Stimulated activated naive CD8-positive, alpha-beta T cell treated with anti-CD3 and anti-CD28 coated beads, Interleukin-15, Interleukin-2, amounts not matched to agents 100 ng/mL and 50 ng/mL, for 24 hours (primary cell): ENCODE results near the gene CLIC3.
"Not testable (repeated sequence)": the region's sequence is repeated elsewhere in the genome, so short reads cannot be mapped to it uniquely, and the experiment has no call there.

Source experiments
- H3K27ac Mint-ChIP-seq: one replicate; pipeline ENCODE4 v1.8.0; 2021; ENCODE audit warnings: mild to moderate bottlenecking, mixed read lengths
- H3K27me3 Mint-ChIP-seq: one replicate; pipeline ENCODE4 v1.8.0; 2021; ENCODE audit warnings: mixed read lengths
- H3K36me3 Mint-ChIP-seq: one replicate; pipeline ENCODE4 v1.8.0; 2021; ENCODE audit warnings: low read depth, mixed read lengths
- H3K4me1 Mint-ChIP-seq: one replicate; pipeline ENCODE4 v1.8.0; 2021; ENCODE audit warnings: low read depth, mixed read lengths
- H3K4me3 Mint-ChIP-seq: one replicate; pipeline ENCODE4 v1.8.0; 2021; ENCODE audit warnings: mild to moderate bottlenecking, mixed read lengths
- H3K9me3 Mint-ChIP-seq: one replicate; pipeline ENCODE4 v1.8.0; 2021; ENCODE audit warnings: mixed read lengths

The CLIC3 gene

DNA sequence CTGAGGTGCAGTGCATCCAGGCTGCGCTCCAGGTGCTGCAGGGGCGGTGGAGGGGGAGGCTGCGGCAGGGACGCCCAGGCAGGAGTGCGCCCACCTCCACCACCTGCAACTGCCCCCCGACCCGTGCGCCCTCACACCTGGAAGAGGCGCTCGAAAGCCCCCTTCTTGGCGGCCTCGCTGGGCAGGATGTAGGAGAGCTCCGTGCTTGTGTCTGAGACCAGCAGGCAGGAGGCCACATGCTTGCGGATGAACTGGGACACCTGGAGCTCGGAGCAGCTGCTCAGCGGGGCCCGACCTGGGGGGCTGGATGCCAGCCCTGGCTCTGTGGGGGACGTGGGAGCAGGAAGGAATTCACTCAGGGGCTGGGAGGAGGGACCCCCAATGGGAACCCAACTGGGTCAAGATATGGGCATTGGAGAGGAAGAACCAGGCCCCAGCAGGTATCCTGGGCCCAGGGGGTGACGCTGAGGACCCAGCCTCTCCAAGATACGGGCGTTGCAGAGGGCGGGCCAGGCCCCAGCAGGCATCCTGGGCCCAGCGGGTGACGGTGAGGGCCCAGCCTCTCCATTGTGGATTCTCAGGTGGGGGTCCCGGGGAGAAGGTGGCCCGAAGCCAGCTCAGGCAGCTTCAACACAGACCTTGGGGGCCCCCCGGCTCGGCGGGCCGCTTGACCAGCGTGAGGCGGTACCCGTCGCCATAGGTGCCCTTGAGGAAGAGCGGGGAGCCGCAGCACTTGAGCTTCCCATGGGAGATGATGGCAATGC lies 18.6 kb upstream of the CLIC3 start:
- Mint-ChIP-seq H3K36me3 (peaks cover 4% of the 10 kb centered on the region), H3K4me1 (no peaks in the 10 kb centered on the region), H3K27me3 (no peaks in the 10 kb centered on the region), H3K4me3 (no peak overlapping the region), H3K9me3 (no peaks in the 10 kb centered on the region), H3K27ac (no peak overlapping the region)

DNA sequence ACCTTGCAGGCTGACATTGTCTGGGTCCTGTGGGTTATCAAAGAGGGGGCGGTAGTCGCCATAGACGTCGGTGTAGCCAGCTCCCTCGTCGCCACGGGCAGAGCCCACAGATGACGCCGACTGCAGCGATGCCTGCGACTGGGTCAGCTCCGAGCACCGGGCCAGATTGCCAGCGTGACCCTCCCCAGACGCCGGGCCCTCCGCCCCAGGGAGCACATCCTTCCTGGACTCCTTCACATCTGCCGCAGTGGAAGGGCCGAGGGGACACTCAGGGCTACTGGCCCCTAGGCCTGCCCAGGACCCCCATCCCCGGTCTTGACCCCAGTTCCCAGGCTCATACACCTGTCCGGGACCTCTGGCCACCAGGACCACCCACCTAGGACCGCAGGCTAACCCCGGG lies 17.8 kb upstream of the CLIC3 start:
- Mint-ChIP-seq H3K36me3 (peaks cover 4% of the 10 kb centered on the region), H3K4me3 (no peak overlapping the region), H3K27me3 (no peaks in the 10 kb centered on the region), H3K27ac (no peak overlapping the region), H3K4me1 (no peaks in the 10 kb centered on the region), H3K9me3 (no peaks in the 10 kb centered on the region)

DNA sequence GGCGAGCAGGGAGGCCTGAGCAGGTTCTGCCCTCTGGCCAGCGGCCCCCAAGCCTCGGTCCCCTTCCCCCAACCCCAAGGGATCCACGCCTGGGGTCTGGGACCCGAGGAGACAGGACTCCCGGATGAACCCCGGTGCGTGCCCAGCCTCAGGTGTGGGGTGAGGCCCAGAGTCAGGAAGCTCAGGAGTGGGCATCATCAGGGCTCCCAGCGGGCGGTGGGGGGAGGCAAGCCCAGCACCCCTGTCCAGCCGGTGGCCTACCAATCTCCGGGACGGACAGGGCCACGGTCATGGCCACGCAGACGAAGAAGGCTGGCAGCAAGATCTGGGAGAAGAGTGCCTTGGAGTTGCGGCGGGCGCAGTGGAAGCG lies 17.2 kb upstream of the CLIC3 start:
- Mint-ChIP-seq H3K9me3 (no peaks in the 10 kb centered on the region), H3K4me3 (no peak overlapping the region), H3K27me3 (no peaks in the 10 kb centered on the region), H3K36me3 (peaks cover 4% of the 10 kb centered on the region), H3K4me1 (no peaks in the 10 kb centered on the region), H3K27ac (no peak overlapping the region)

DNA sequence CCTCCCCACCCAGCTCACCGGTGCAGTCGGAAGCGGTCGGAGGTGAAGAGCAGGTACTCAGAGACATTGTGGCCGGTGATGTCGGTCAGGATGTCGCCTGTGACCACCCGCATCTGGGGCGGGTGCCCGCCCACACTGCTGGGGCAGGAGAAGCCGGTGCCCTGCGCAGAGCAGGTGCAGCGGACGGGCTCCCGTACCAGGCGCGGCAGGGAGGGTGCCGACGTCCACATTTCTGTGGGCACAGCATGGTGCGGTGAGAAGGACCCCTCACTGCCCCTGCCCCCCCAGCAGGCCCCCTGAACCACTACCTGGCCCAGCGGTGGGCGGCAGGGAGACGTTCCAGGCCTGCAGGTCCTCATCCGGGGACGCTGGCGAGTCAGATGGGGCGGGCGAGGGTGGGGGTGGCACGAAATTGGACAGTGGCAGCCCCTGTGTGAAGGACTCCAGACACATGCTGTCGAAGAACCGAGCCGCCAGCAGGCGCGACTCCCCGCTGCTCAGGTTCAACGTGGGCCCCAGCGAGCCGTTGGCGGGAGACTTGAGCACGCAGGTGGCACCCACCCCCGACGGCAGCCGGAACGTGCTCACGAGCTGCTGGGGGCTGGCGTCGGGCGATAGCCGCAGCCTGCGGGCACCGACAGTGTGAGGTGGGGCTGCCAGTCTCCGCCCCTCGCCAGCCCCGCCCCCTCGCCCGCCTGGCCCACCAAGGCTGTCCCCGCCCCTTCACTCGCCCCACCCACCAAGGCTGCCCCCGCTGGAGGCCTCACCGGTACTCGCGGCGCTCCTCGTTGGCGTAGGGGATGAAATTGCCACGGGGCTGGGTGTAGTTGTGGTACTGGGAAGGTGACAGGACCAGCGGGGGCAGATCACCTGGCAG lies 16.6 kb upstream of the CLIC3 start:
- H3K4me1 Mint-ChIP-seq: no peaks in the 10 kb centered on the region
- no peaks in the 10 kb centered on the region for H3K9me3 Mint-ChIP-seq
- H3K27me3 Mint-ChIP-seq: no peaks in the 10 kb centered on the region
- H3K36me3 Mint-ChIP-seq: peaks cover 4% of the 10 kb centered on the region
- no peak overlapping the region for H3K4me3 Mint-ChIP-seq
- H3K27ac Mint-ChIP-seq: no peak overlapping the region

DNA sequence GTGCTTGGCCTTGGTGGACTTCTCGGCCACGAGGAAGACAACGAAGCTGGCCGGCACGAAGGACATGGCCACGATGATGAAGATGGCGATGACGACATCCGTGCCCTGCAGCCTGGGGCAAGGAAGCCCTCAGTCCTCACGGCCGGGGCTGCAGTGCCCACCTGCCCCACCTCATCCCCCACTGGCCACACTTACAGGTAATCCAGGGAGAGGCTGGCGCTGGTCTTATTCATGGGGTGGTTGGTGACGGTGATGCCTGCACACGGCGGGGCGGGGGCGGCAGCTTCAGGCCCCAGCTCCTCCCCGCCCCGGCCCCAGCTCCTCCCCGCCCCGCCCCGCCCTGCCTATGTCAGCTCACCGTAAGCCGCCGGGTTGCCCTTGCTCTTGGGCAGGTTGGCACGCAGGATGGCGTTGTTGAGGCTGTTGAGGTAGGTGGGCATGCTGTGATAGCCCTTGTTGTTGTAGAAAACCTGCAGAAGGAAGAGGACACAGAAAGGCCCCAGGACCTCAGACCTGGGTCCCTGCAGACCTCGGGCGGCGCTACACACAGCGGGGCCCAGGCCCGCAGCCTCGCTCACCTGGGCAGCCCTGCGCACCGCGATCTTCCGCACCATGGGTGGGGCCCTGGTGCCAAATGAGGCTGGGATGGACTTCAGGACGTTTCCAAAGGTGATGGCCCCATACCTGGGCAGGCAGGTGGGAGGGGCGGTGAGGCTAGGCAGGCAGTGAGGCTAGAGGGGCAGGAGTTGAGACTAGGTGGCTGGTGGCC lies 15.7 kb upstream of the CLIC3 start:
- Mint-ChIP-seq H3K27me3 (no peaks in the 10 kb centered on the region), H3K36me3 (peaks cover 4% of the 10 kb centered on the region), H3K27ac (no peak overlapping the region), H3K4me1 (no peaks in the 10 kb centered on the region), H3K4me3 (no peak overlapping the region), H3K9me3 (no peaks in the 10 kb centered on the region)

DNA sequence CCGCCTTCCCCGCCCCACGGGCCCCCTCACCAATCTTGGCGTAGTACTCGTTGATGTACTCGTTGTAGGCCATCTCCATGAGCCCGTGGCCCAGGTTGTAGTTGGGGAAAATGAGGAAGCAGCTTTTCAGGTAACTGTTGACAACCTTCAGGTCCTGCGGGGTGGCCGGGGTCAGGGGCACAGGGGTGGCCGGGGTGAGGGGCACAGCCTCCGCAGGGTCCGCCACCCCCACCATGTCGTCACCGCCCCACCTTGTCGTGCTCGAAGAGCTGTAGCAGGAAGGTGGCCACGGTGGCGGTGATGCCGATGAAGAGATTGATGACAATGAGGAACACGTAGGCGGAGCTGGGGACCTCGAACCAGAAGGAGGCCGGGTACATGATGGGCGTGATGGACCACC lies 14.8 kb upstream of the CLIC3 start:
- peaks cover 5% of the 10 kb centered on the region for H3K4me1 Mint-ChIP-seq
- no peaks in the 10 kb centered on the region for H3K27me3 Mint-ChIP-seq
- no peak overlapping the region for H3K27ac Mint-ChIP-seq
- H3K9me3 Mint-ChIP-seq: no peaks in the 10 kb centered on the region
- no peak overlapping the region for H3K4me3 Mint-ChIP-seq
- no peaks in the 10 kb centered on the region for H3K36me3 Mint-ChIP-seq

DNA sequence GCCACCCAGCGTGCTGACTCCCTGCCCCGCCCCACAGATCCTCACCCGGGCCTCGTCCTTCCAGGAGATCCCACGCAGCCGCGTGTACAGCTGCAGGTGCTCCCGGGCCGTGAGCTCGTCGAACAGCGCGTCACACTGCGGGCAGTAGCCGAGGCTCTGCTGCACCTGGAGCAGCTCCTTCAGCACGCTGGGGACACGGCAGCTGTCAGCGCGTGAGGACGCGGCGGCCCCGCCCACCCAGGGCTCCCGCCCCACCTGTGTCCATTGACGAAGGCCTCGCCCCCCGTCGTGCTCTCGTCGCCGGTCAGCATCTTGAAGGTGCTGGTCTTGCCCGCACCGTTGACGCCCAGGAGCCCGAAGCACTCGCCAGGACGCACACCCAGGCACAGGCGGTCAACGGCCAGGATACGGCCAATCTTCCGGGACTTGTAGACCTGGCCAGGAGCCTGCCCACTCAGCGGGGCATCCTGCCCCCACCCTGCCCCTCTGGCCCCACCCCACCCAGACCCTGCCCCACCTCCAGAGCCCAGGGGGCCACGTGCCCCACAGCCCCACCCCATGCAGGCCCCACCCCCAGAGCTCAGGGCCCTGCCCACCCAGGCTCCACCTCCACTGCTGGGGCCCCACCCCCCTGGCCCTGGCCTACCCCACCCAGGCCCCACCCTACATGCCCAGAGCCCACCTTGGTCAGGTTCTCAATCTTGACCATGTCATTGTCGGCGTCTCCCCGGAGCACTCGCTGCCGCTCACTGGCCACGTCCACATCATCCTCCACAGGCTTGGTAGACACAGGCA lies 13.8 kb upstream of the CLIC3 start:
- no peaks in the 10 kb centered on the region for H3K36me3 Mint-ChIP-seq
- H3K4me3 Mint-ChIP-seq: no peak overlapping the region
- no peaks in the 10 kb centered on the region for H3K9me3 Mint-ChIP-seq
- no peak overlapping the region for H3K27ac Mint-ChIP-seq
- no peaks in the 10 kb centered on the region for H3K27me3 Mint-ChIP-seq
- peaks cover 11% of the 10 kb centered on the region for H3K4me1 Mint-ChIP-seq

DNA sequence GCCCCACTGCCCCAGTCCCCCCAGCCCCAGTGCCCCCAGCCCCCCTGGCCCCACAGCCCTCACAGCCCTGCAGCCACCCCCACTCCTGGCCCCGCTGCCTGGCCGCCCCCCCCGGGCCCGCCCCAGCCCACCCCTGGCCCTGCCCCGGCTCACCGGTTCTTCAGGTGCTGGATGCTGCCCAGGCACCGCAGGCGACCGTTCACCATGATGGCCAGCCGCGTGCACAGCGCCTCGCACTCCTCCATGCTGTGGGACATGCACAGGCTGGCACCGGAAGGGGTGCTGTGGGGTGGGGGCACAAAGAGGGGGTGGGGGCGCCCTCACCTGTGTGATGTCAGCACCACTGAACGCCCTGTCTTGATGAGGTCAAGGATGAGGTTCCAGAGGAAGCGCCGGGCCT lies 12.8 kb upstream of the CLIC3 start:
- Mint-ChIP-seq H3K36me3 (no peaks in the 10 kb centered on the region), H3K4me3 (no peak overlapping the region), H3K27me3 (no peaks in the 10 kb centered on the region), H3K9me3 (no peaks in the 10 kb centered on the region), H3K27ac (no peak overlapping the region), H3K4me1 (peaks cover 11% of the 10 kb centered on the region)

DNA sequence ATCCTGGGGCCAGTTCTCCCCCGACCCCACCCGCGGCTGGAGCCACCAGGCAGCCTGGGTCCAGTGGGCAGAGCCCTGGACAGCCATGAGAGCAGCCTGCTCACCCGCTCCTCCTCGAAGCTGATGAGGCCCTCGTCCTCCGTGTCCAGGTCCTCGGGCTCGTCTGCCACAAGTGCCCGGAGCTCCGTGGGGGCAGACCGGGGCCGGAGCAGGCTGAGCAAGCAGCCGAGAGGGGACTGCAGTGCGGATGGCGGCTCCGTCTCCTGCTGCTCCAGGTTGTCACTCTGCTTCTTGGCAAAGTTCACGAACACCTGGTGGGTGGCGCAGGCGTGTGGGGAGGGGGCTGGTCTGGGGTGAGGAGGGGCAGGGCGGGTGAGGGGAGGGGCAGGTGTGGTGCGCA lies 11.9 kb upstream of the CLIC3 start:
- no peak overlapping the region for H3K27ac Mint-ChIP-seq
- H3K36me3 Mint-ChIP-seq: no peaks in the 10 kb centered on the region

DNA sequence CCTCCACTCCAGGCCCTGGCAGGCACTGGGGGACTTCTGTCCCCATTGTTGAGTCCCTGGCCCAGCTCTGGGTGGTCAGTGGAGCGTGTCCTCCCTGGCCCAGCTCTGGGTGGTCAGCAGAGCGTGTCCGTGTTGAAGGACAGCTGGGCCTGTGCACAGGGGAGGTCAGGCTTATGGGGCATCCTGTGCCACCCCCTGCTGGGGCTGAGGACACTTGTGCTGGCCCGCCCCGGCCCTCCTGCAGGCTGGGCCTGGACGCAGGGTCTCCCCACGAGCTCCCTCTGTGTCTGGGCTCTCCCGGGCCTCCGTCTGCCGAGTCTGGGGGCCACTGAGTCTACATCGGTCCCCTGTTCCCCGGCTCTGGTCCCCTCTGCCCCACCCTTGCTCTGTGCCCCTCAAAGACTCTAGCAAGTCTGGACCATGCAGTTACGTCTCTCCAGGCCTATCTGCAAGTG lies 11.5 kb upstream of the CLIC3 start:
- no peaks in the 10 kb centered on the region for H3K27me3 Mint-ChIP-seq
- H3K27ac Mint-ChIP-seq: no peak overlapping the region
- H3K4me3 Mint-ChIP-seq: no peak overlapping the region

More for the DNA sequence above, 11.9 kb upstream of the CLIC3 start:
- Mint-ChIP-seq H3K27me3 (no peaks in the 10 kb centered on the region), H3K4me1 (peaks cover 11% of the 10 kb centered on the region), H3K4me3 (no peak overlapping the region), H3K9me3 (no peaks in the 10 kb centered on the region)

DNA sequence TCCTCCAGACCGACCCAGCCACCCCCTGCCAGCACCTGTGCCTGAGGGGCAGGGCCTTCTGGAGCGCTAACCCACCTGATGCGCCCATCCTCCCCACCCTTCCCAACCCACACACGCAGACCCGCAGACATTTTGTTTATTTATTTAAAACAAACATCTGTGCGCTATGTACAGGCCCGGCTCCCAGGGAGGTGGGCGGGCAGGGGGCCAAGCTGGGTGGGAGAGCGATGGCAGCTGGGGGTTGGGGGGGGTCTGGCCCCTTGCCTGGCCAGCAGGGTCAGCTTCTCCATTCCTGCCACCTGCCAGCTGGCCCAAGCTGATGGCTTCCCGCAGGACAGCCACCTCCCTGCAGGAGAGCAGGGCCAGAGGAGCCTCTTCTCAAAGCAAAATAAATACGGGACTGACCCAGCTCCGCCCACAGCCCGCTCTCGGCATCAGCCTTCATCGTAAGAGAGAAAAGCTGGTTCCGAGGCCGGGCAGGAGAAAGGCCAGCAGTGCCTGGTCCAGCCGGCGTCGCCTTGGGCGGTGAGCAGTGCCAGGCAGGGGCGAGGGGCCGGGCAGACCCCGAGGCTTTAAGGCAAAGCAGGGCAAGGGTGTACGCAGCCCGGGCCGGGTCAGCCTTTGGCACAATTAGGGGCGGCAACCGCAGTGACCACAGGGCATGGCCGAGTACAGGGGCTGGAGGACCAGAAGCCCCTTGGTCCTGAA lies 10.9 kb upstream of the CLIC3 start:
- Mint-ChIP-seq H3K4me3 (no peak overlapping the region), H3K27ac (no peak overlapping the region), H3K9me3 (no peaks in the 10 kb centered on the region), H3K36me3 (no peaks in the 10 kb centered on the region), H3K4me1 (peaks cover 11% of the 10 kb centered on the region), H3K27me3 (no peaks in the 10 kb centered on the region)

More for the DNA sequence above, 11.5 kb upstream of the CLIC3 start:
- H3K36me3 Mint-ChIP-seq: no peaks in the 10 kb centered on the region
- H3K9me3 Mint-ChIP-seq: no peaks in the 10 kb centered on the region
- peaks cover 11% of the 10 kb centered on the region for H3K4me1 Mint-ChIP-seq

DNA sequence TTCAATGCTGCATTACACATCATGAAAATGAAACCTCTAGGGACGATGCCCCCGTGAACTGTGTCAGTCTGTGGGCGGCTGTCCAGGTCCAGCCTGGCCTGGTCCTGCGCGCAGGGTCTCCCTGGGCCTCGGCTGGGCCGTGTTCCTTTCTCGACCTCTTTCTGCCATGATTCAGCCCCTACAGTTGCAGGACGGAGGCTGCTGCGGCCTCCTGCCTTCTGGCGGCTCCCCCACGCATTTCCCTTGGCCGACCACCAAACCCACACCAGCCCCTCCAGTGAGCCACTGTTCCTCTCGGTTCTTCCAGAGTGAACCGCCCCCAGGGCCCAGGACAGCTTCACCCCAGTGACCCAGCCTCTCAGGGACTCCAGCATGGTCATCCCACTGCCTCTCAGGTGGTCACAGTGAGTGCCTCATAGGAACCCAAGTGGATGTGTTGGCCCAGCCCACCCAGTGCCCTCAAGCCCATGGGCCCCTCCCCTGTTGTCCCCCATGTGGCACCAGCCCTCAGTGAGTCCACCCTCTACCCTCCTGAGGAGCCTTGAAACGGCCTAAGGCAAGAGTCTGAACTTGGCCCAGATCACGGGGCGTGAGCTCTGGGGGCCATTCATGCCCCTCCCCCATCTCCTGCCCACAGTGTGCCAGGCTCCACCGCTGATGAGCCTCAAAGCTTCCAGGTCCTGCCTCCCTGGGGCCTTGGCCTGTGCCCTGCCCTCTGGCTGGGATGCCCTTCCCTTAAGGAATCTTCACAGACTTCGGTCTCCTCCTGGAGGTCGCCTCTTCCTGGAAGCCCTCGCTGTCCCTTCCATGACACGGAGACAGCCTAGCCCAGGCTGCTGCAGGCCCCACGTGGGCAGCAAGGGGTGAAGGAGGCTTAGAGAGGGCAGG lies 10.0 kb upstream of the CLIC3 start:
- H3K27me3 Mint-ChIP-seq: no peaks in the 10 kb centered on the region
- no peaks in the 10 kb centered on the region for H3K9me3 Mint-ChIP-seq
- H3K27ac Mint-ChIP-seq: peak overlapping the region; percentile 36
- no peak overlapping the region for H3K4me3 Mint-ChIP-seq
- H3K36me3 Mint-ChIP-seq: no peaks in the 10 kb centered on the region
- peaks cover 11% of the 10 kb centered on the region for H3K4me1 Mint-ChIP-seq

DNA sequence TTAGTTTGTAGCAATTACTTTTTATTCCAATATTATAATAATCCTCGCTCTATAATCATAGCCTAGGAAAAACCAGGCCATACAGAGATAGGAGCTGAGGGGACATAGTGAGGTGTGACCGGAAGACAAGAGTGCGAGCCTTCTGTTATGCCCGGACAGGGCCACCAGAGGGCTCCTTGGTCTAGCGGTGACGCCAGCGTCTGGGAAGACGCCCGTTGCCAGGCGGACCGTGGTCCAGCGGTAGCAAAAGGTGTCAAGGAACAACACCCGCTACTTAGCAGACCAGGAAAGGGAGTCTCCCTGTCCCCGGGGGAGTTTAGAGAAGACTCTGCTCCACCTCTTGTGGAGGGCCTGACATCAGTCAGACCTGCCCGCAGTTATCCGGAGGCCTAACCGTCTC lies 7.9 kb upstream of the CLIC3 start:
- H3K9me3 Mint-ChIP-seq, H3K4me3 Mint-ChIP-seq, H3K36me3 Mint-ChIP-seq, H3K27me3 Mint-ChIP-seq, H3K27ac Mint-ChIP-seq: not testable (repeated sequence)
- H3K4me1 Mint-ChIP-seq: peaks cover 24% of the 10 kb centered on the region
